Caco-2 (cell line): ENCODE measurements around the gene AUTS2. TPM values are rescaled to one million over a fixed set of nuclear protein-coding genes. Genes with fewer than 3 reads are reported as not detected.

Experiments used
- BruUV-seq: library from RNA; stranded (reverse); fragments of 400-500 nt; replicated peaks from 2 replicates; lab custom pipeline; 2021; lab: Mats Ljungman, UMichigan
- CTCF ChIA-PET: fragments of 300-600 bp; sonication (Branson Sonifier 250); formaldehyde crosslinking; loops from one replicate; lab custom pipeline; 2022; ENCODE audit warnings: antibody characterized with exemption; lab: Charles Lee
- POLR2A ChIA-PET: fragments of 300-600 bp; sonication (Branson Sonifier 250); formaldehyde crosslinking; loops from one replicate; lab custom pipeline; 2022; ENCODE audit warnings: antibody characterized with exemption; lab: Charles Lee
- DNase-seq, 2 experiments: peaks; one replicate each; pipeline versions ENCODE4 v3.0.0 to v3.0.0-alpha.2; 2020 to 2022
- H3K27me3 ChIP-seq: replicated peaks from 2 replicates; pipeline ENCODE4 v1.6.0; 2011; ENCODE audit warnings: low read length; ENCODE audit not compliant: control insufficient read depth, insufficient read depth
- H3K36me3 ChIP-seq: 2 replicates; pipeline ENCODE4 v1.5.1; 2011; ENCODE audit warnings: low read length; ENCODE audit not compliant: control insufficient read depth, insufficient read depth
- H3K4me1 ChIP-seq: fragments of 250-450 bp; sonication (Bioruptor Pico); 2 replicates; pipeline ENCODE4 v1.5.1; 2020; ENCODE audit warnings: mild to moderate bottlenecking
- H3K4me3 ChIP-seq: 2 replicates; pipeline ENCODE4 v1.5.1; 2011; ENCODE audit warnings: low read depth, mild to moderate bottlenecking, control low read depth, low read length
- H3K9me3 ChIP-seq: fragments of 250-450 bp; sonication (Bioruptor Pico); 2 replicates; pipeline ENCODE4 v1.5.1; 2020; ENCODE audit warnings: mild to moderate bottlenecking, moderate library complexity
- H3K27ac Mint-ChIP-seq: one replicate; pipeline ENCODE4 v1.8.0; 2022; ENCODE audit warnings: mixed read lengths; ENCODE audit not compliant: unreplicated experiment
- H3K27me3 Mint-ChIP-seq: one replicate; pipeline ENCODE4 v1.8.0; 2022; ENCODE audit warnings: mixed read lengths; ENCODE audit not compliant: insufficient read depth, unreplicated experiment
- H3K36me3 Mint-ChIP-seq: one replicate; pipeline ENCODE4 v1.8.0; 2022; ENCODE audit warnings: mild to moderate bottlenecking, mixed read lengths; ENCODE audit not compliant: insufficient read depth, unreplicated experiment
- H3K4me1 Mint-ChIP-seq: one replicate; pipeline ENCODE4 v1.8.0; 2022; ENCODE audit warnings: low read depth, mixed read lengths; ENCODE audit not compliant: unreplicated experiment
- H3K4me3 Mint-ChIP-seq: one replicate; pipeline ENCODE4 v1.8.0; 2022; ENCODE audit warnings: mild to moderate bottlenecking, moderate library complexity, mixed read lengths; ENCODE audit not compliant: unreplicated experiment
- H3K9me3 Mint-ChIP-seq: one replicate; pipeline ENCODE4 v1.8.0; 2022; ENCODE audit warnings: mixed read lengths; ENCODE audit not compliant: unreplicated experiment
- CTCF ChIP-seq, 2 experiments: fragments of 200-600 bp in 1 of 2; IDR thresholded peaks; 1 replicate in 1 of 2; 2 replicates in 1 of 2; pipeline versions ENCODE4 v1.5.1 to v1.8.0; 2011 to 2022; ENCODE audit warnings: antibody characterized with exemption in 1 of 2, control low read depth in 1 of 2, inconsistent platforms in 1 of 2, low read depth in 1 of 2, low read length in 1 of 2, mild to moderate bottlenecking in 1 of 2, moderate library complexity in 1 of 2; ENCODE audit not compliant: insufficient read depth in 1 of 2, severe bottlenecking in 1 of 2, unreplicated experiment in 1 of 2
- intact Hi-C: fragments of 100-400 bp; cut with micrococcal nuclease; formaldehyde crosslinking; loops from one replicate; pipeline ENCODE4 v1.10.0; 2022; ENCODE audit not compliant: unreplicated experiment
- total RNA-seq: library from RNA; stranded (reverse); gene quantifications from 2 replicates; pipeline ENCODE4 v1.2.3, GENCODE V29; 2022

The AUTS2 gene
- total RNA-seq, 1 experiment from 2014 or later: 37.1 TPM

- H3K27me3 ChIP-seq: no peaks in the 10 kb centered on the region; the same call in 1 of the 2 replicates
- ChIA-PET POLR2A (no interaction called here), CTCF (no interaction called here)
- Mint-ChIP-seq H3K27me3 (no peaks in the 10 kb centered on the region), H3K27ac (no peak overlapping the region), H3K9me3 (peaks cover 5% of the 10 kb centered on the region), H3K4me1 (peaks cover 38% of the 10 kb centered on the region), H3K36me3 (no peaks in the 10 kb centered on the region), H3K4me3 (no peak overlapping the region)
- no peaks in the 10 kb centered on the region for H3K36me3 ChIP-seq
- no peak overlapping the region for H3K4me3 ChIP-seq
- TF ChIP-seq CTCF (IDR thresholded peaks at IDR 0.05; ENCODE audit: insufficient read depth in 1 of 2, low read depth in 1 of 2, low read length in 1 of 2, severe bottlenecking in 1 of 2, unreplicated experiment in 1 of 2): no peak
- no peak for DNase-seq
- BruUV-seq: no TSS peak
- H3K9me3 ChIP-seq: no peaks in the 10 kb centered on the region
- H3K4me1 ChIP-seq: peaks cover 47% of the 10 kb centered on the region
- intact Hi-C loops: loop anchor here (10.0 kb wide), 3 partner anchors 70 to 210 kb away; partner anchors contain the start of gene AUTS2
Observed at GRCh38 chr7:69804962-69805361, 206.7 kb downstream of the AUTS2 start.

- Mint-ChIP-seq H3K27me3 (no peaks in the 10 kb centered on the region), H3K4me1 (peaks cover 25% of the 10 kb centered on the region), H3K9me3 (peaks cover 13% of the 10 kb centered on the region), H3K27ac (no peak overlapping the region), H3K36me3 (no peaks in the 10 kb centered on the region), H3K4me3 (no peak overlapping the region)
- Histone ChIP-seq H3K4me3 (no peak overlapping the region), H3K4me1 (peaks cover 22% of the 10 kb centered on the region), H3K27me3 (no peaks in the 10 kb centered on the region), H3K9me3 (no peaks in the 10 kb centered on the region), H3K36me3 (no peaks in the 10 kb centered on the region)
- intact Hi-C loops: loop anchor here (10.0 kb wide), 3 partner anchors 66 to 214 kb away; partner anchors contain the start of gene AUTS2
- ChIA-PET CTCF (no interaction called here), POLR2A (no interaction called here)
- no peak for TF ChIP-seq CTCF (IDR thresholded peaks at IDR 0.05; ENCODE audit: insufficient read depth in 1 of 2, low read depth in 1 of 2, low read length in 1 of 2, severe bottlenecking in 1 of 2, unreplicated experiment in 1 of 2)
- DNase-seq: no peak
- BruUV-seq: no TSS peak
Observed at GRCh38 chr7:69808391-69808790, 210.1 kb downstream of the AUTS2 start.

GRCh38 chr7:69811476-69812308 is 213.4 kb downstream of the AUTS2 start:
- POLR2A ChIA-PET: no interaction called here
- no peak overlapping the region for H3K4me3 ChIP-seq
- H3K4me1 ChIP-seq: peaks cover 25% of the 10 kb centered on the region
- Mint-ChIP-seq H3K9me3 (peaks cover 13% of the 10 kb centered on the region), H3K27me3 (no peaks in the 10 kb centered on the region), H3K4me1 (peaks cover 22% of the 10 kb centered on the region), H3K36me3 (no peaks in the 10 kb centered on the region), H3K27ac (no peak overlapping the region), H3K4me3 (no peak overlapping the region)
- BruUV-seq: no TSS peak
- intact Hi-C loops: no loop called here
- CTCF ChIA-PET: no interaction called here
- no peak for DNase-seq
- no peaks in the 10 kb centered on the region for H3K27me3 ChIP-seq
- TF ChIP-seq CTCF (IDR thresholded peaks at IDR 0.05; ENCODE audit: insufficient read depth in 1 of 2, low read depth in 1 of 2, low read length in 1 of 2, severe bottlenecking in 1 of 2, unreplicated experiment in 1 of 2): no peak
- H3K9me3 ChIP-seq: no peaks in the 10 kb centered on the region
- H3K36me3 ChIP-seq: no peaks in the 10 kb centered on the region
